Measurements from ENCODE around the gene HDLBP.

HDLBP gene, protein sequence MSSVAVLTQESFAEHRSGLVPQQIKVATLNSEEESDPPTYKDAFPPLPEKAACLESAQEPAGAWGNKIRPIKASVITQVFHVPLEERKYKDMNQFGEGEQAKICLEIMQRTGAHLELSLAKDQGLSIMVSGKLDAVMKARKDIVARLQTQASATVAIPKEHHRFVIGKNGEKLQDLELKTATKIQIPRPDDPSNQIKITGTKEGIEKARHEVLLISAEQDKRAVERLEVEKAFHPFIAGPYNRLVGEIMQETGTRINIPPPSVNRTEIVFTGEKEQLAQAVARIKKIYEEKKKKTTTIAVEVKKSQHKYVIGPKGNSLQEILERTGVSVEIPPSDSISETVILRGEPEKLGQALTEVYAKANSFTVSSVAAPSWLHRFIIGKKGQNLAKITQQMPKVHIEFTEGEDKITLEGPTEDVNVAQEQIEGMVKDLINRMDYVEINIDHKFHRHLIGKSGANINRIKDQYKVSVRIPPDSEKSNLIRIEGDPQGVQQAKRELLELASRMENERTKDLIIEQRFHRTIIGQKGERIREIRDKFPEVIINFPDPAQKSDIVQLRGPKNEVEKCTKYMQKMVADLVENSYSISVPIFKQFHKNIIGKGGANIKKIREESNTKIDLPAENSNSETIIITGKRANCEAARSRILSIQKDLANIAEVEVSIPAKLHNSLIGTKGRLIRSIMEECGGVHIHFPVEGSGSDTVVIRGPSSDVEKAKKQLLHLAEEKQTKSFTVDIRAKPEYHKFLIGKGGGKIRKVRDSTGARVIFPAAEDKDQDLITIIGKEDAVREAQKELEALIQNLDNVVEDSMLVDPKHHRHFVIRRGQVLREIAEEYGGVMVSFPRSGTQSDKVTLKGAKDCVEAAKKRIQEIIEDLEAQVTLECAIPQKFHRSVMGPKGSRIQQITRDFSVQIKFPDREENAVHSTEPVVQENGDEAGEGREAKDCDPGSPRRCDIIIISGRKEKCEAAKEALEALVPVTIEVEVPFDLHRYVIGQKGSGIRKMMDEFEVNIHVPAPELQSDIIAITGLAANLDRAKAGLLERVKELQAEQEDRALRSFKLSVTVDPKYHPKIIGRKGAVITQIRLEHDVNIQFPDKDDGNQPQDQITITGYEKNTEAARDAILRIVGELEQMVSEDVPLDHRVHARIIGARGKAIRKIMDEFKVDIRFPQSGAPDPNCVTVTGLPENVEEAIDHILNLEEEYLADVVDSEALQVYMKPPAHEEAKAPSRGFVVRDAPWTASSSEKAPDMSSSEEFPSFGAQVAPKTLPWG (N-terminal part only)

GRCh38 chr2:241315093-241315878 lies at the start of gene HDLBP:
Gene HDLBP, minus strand, starts transcription at chr2:241315672. Its CDS starts 48,803 bp downstream, at chr2:241266869.
- DNase-seq: peak; percentile 92

DNA sequence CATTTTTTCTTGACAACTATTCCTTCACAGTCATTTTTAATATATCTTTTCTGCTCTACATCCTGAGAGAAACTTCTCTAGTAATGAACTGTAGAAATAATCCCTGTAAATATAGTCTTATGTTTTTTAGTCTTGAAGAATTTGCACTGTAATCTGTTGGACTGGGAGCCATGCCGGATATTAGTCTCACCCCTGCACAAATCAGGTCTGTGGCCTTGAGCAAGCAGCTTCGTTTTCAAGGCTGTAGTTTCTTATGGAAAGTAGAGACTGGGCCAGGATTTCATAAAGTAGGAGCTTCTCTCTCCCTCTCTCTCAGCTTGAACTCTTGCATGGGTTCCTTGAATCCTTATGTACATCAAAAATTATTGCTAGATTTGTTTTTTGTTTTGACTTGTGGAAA lies 49.3 kb upstream of the HDLBP start:
- DNase-seq: no peak

DNA sequence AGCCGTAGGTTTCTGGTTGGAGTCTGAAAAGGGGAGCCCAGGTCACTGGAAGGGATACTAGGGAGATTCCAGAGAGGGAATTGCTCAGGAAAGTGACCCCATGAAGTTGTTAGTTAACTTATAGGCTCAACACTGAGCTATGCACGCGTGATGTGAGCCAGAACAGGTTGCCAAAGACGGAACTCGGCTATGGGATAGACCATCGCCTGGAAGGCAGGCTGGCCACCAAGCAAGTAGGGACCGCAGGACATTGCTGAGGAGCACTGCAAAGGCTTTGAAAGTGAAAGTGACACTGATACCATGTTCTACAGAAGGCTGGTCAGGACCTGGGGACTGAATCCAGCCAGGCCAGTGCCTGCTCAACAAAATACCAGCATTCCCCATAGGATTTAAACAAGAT lies 48.0 kb upstream of the HDLBP start:
- no peak for DNase-seq

- no peak for DNase-seq
Observed at GRCh38 chr2:241359481-241360045, 44.1 kb upstream of the HDLBP start.

- DNase-seq: no peak
Observed at GRCh38 chr2:241358470-241358869, 43.0 kb upstream of the HDLBP start.

DNA sequence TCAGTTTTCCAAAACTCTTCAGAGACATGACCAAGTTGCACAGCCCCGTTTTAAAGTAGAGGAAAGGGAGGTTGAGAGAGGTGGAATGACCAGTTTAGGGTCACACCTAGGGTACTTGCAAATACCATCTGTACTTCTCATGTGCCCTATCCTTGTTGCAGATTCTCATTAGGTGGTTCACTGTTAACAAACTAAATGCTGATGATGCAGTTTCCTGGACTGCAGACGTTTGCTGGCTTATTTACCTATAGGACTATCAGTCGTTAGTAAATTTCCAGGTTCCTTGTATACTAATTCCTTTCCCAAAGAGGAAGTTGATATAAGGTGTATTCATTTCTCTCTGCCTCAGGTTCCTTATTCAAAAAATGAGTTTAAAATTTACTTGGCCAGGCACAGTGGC lies 42.1 kb upstream of the HDLBP start:
- DNase-seq: no peak

DNA sequence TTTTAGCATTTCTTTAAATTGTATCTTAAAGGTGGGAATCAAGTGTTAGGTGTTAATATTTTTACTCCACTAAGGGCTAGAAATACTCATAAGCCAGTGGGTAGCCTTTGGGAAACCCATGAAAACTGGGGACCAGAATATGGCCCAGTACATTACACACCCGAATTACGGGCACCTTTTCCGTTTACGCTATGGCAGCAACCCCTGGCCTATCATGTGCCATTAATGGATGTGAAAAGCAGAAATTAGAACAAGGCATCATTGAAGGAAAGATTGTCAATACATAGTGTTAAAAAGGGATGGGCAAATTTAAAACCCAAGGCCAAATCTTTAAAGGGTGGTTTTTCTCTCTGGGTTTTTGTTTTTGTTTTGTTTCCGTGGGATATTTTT lies 41.4 kb upstream of the HDLBP start:
- no peak for DNase-seq

- peak; percentile 98 for DNase-seq
Observed at GRCh38 chr2:241355983-241356870, 40.8 kb upstream of the HDLBP start, which contains the start of gene FARP2. Gene FARP2, plus strand, starts transcription at chr2:241356285. Its CDS starts 16,823 bp downstream, at chr2:241373108.

DNA sequence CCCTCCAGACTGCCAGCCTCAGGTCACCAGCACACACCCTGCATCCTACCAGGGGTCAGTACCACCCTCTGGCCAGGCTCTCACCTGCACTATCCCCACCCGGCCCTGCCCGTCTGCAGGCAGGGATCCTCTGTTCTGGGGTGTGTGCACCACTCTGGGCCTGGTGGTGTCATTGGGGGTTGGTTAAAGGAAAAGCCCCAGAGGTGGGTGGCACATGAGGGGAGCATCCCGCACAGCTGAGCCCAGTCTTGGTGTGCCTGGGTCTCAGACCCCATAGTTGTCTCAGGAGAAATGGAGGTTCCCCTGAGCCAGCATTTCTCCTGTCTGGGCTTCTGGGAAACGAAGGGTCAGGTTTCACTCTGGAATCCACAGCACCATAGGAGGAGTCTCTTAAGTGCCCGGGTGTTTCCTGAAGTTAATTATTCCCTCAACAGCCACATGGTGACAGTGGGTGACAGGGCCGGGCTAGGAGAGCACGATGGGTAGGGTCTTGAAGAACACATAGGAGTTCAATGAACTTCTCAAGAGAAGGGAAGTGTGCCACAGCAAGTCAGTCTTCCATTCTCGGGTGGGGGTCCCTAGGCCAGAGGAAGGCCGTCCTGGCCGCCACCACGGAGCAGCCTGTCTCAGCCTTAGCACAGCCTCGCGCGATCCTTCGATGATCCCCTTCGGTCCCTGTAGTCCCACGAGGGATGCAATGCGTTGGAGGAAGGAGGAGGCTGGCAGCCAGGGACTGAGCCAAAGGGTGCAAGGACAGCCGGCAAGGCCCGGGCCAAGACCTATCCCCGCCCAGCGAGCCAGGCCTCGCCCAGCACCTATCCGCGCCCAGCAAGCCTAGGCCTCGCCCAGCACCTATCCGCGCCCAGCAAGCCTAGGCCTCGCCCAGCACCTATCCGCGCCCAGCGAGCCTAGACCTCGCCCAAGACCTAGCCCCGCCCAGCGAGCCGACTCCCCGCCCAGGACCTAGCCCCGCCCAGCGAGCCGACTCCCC lies 39.5 kb upstream of the HDLBP start:
- DNase-seq: no peak

- DNase-seq: no peak
Observed at GRCh38 chr2:241352227-241352626, 36.8 kb upstream of the HDLBP start.

GRCh38 chr2:241351640-241352031 lies 36.2 kb upstream of the HDLBP start:
- DNase-seq: no peak

DNA sequence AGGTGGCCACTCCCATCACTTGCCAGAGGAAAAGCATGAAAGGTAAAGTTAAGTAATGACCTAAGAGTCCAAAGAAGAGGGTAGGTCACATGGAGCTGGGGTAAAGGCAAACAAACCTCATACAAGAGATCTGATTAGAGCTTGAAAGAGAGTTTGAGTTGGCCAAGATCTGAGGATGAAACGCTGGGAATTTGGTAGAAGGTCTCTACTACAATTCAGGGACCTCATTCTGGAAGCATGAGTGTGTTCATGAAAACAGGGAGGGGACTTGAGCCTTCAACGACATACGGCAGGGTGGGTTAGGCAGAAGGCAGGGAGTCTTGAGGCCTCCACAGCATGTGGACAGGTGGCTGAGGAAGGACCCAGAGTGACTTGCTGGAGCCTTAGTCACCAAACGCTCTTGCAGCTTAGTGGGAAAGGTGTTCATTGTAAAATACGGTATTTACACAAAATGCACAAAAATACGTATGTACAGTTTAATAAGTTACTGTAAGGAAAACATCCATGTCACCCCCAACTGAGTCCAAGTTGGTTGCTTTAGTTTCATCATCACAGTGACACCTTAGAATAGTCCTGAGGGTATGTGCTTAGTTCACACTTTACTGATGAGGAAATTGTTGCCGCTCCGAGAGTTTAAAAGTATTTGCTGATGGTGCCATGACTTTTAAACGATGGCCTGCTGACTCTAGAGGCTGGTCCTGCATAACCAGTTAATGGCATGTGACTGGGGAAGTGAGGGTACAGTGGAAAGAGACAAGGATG lies 35.6 kb upstream of the HDLBP start:
- DNase-seq: no peak

- DNase-seq: no peak
Observed at GRCh38 chr2:241350530-241350877, 35.0 kb upstream of the HDLBP start.

DNA sequence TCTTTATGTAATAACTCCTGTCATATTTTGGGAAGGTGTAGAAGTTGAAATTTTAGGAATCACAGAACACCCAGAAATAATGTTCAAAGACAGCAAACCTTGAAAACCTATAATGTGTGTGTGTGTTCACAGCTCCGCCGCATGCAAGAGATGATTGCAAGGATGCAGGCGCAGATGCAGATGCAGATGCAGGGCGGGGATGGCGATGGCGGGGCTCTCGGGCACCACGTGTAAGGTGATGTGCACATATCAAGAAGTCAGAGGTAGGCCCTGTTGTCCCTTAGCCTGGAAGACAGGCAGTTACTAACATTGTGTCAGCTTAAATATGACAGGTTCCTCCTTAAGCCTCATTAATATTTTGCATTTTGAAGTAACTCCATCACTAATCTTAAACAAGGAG lies 34.5 kb upstream of the HDLBP start:
- DNase-seq: no peak

- no peak for DNase-seq
Observed at GRCh38 chr2:241344925-241345651, 29.6 kb upstream of the HDLBP start.

DNA sequence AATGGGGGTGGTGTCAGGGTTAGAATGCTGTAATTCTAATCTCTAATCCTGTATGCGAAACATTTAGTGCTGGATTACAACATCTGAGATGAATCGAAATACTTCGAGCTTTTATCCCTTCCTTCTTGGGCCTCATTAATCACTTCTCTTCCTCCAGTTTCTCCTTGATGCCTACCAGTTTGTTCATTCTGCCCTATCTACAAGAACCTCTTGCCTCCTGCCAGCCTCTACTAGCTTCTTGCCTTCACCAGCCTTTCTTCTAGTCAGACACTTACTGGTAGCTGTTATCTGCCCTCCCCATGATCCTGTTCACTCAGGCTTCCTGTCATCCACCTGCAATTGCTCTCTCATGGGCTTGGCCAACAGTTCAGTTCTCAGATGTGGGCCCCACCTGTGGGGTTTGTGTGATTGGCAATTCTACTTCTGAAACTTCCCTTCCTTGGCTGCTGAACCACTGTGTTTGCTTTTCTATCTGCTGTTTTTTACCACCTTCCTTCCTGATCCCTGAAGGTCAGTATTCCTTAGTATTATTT lies 25.2 kb upstream of the HDLBP start:
- no peak for DNase-seq

GRCh38 chr2:241339839-241340630 lies 24.6 kb upstream of the HDLBP start:
- no peak for DNase-seq

Measured in NCI-H446 treated with DMSO at 0.1 percent for 48 hours (cell line).